GM19023 (cell line): ENCODE data around the gene ZNF148.

ENCODE experiments used
- ATAC-seq: cut with Tn5 transposase; IDR thresholded peaks from one replicate; pipeline ENCODE4 v1.9.1; 2021; ENCODE audit warnings: mild to moderate bottlenecking, moderate library complexity; ENCODE audit not compliant: unreplicated experiment

The ZNF148 gene

GRCh38 chr3:125194061-125194848 is 180.9 kb downstream of the ZNF148 start:
- no peak for ATAC-seq

GRCh38 chr3:125192190-125193035 is 182.7 kb downstream of the ZNF148 start:
- peak; percentile 72 for ATAC-seq

GRCh38 chr3:125191730-125192129 is 183.4 kb downstream of the ZNF148 start:
- ATAC-seq, result no peak

DNA sequence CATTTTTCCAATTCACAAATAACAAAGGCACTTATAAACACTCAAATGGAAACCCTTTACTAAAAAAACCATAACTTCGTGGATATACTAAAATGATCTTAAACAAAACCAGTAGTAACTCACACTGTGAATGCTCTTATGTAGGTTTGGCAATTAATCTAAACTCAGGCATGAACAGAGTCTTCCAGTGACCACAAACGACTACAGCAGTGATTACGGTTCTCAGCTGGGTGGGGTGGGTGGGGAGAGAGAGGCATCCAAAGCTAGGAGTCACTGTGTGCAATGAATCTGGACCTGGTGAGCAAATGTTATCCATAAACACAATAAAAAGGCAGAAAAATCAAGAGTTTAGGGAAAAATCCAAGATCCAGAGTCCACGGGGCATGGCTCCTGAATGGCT is 183.9 kb downstream of the ZNF148 start:
- ATAC-seq, result no peak

DNA sequence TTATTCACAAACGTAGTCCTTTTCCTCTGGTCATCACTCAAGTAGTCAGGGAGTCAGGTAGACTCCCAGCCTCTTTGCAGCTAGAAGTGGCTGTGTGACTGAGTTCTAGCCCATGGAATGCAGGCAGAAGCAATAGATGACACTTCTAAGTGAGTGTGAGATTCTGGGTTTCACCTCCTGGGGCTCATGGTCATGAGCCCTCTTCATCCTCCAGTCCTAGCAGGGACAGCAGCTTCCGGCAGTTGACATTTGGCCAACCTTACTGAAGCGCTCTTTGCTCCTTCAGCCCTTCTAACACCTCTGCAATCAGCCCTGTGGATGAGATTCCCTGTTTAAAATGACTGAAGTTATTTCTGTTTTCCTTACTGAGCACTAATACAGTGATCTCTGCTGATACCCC is 184.3 kb downstream of the ZNF148 start:
- ATAC-seq, result no peak

DNA sequence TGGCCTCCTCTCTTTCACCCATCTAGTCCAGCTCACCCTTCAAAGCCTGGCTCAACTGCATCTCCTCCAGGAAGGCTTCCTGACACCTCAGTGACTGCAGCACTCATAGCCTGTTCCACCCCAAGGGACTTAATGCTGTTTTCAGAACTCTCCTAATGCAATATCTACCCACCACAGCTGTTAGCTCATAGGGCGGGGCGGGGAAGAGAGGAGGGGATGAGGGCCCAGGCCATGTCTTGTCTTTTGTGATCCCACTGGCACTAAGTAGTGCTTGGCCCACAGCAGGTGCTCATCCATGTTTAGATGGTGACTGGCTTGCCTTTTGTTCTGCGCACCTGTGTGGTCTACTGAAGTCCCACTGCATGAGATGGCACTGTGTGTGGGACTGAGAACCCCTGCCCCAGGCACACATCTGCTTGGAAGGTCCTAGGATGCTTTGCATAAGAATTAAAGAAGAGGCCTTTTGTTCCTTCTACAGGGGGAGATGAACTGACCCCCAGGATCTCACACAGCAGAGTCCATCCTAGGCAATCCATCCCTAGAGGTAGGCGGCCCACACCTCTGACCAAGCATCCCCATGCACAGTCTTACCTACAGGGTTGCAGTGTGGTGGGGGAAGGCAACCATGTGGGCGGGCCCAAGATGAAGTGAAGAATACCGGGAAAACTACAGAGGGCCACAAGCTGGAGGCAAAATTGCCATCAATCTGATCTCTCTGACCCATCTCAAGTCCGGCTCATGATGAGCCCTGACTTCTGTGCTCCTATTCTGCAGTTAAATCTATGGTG is 185.6 kb downstream of the ZNF148 start:
- ATAC-seq, result no peak

DNA sequence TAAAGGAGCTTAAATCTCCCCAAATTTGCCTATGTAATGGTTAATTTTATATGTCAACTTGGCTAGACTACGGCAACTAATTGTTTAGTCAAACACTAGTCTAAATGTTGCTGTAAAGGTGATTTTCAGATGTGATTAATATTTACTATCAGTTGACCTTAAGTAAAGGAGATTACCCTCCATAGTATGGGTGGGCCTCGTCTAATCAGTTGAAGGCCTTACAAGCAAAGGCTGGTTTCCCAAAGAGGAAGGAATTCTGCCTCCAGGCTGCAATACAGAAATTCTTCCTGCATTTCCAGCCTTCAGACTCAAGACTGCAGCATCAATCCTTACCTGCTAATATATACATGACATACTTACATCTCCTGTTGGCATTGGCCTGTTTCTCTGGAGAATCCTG is 186.2 kb downstream of the ZNF148 start:
- ATAC-seq, result no peak

DNA sequence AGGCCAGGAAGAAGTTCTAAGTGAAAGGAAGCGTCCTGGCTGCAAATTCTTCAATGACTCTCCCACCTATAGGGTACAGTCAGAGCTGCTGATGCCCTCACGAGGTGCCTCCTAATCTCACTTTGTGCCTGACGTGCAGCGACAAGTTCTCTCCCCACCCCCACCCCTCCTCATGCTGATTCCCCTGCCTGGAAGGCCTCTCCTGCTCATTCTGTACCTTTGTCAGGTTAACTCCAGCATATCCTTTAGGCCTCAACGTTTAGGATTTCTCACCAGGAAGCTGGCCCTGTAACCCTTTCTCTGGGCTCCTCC is 187.6 kb downstream of the ZNF148 start:
- no peak for ATAC-seq

DNA sequence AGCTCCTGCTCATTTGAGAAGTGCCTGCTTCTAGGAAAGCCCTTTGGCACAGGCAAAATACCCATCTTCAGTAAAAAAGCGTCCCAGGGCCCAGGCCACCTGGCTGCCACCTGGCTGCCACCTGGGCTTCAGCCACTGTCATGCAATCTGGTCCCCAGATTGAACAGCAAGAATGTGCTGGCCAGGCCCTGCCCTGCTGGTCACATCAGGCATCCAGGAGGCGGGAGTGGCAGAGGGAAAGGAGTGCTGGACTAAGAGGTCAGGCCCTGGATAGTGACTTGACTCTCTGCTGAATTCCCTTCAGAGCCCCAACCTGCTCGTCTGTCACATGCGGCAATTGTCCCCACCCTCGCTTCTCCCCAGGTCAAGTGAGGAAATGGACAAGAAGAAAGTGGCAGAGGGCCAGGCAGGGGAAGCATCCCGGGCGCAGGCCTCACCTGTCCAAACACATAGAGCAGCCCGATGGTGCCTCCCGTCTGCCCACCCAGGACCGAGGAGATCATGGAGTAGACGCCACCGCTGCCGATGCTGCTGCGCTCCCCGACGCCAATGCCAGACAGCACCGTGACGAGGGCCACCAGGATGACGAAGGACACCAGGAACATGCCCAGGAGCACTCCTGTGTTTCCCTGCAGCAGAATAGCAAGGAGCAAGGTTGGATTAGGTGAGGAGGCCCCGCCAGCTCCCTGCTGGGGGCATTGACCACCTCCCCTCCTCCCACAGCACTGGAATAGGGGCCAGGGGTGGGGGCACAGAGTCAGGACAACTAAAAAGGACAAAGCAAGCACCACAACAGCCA is 188.1 kb downstream of the ZNF148 start:
- ATAC-seq, result peak; percentile 33

- ATAC-seq, result peak; percentile 78
These were observed 188.8 kb downstream of the ZNF148 start for GRCh38 chr3:125186261-125186787.

GRCh38 chr3:125185805-125186204 is 189.3 kb downstream of the ZNF148 start:
- no peak for ATAC-seq

GRCh38 chr3:125179884-125180240 is 195.3 kb downstream of the ZNF148 start:
- no peak for ATAC-seq

DNA sequence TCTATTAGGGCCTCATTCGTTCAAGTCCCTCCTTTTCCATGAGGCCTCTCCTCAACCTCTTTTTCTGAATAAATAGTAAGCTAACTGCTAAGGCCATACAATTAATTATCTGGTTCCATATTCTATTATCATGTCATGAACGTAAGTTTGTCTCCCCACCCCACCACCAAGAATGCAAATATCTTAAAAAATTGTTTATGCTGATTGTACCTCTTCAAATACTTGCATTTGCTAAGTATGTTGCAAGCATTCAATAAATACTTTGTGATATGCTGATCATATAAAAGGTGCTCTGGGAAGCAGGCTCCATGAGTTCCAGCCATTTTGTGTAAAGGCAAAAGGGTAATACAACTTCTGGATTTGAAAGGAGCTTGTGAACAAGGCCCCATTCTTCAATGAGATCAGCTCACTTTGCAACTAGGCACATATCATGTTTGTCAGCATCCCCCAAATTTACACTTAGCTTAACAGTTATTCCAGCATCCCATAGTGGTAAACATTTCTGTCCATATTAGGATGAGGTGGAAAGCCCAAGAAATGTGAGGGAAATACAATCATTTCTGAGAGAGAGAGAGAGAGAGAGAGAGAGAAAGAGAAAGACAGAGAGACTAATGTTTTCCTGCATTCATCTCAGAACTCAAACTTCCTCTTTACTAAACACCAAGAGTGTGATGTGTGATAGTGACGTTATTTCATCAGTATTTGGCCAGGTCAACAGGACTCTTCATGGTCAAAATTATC is 195.8 kb downstream of the ZNF148 start:
- no peak for ATAC-seq

DNA sequence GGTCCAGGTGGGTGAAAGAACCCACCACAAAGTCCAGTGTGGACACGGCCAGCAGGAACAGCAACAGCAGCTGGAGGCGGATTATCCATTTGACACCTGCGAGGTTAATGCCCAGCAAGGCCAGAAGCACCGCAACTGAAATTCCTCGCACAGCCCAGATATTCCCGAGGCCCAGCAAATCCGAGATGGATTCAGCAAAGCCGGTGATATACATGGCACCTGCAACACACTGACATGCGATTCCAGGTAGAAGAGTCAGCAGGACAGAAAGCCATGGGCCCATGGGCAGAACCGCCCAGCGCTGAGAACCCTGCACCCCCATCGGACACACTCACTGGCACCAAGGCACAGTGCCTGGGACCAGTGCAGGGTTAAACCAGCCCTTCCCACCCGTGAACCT is 197.4 kb downstream of the ZNF148 start:
- ATAC-seq, result no peak
